Natural killer cell treated with Interleukin-12 subunit alpha and Interleukin-12 subunit beta and Interleukin-15 and Interleukin-18, amount 100 ng/mL, for 72 hours (primary cell): ENCODE results near the gene TDO2. TPM values are rescaled to one million over a fixed set of nuclear protein-coding genes. Genes with fewer than 3 reads are reported as not detected.
"Not testable (repeated sequence)": the region's sequence is repeated elsewhere in the genome, so short reads cannot be mapped to it uniquely, and the experiment has no call there.

Source experiments
- ATAC-seq, 2 donors: fragments of 150-1000 bp; cut with Tn5 transposase in 1 of 2; sonication (Bioruptor Pico), chemical (Tn5 transposase) in 1 of 2; 2 replicates each; pipeline ENCODE4 v1.10.0; 2021
- DNase-seq: peaks from one replicate; pipeline ENCODE4 v3.0.0; 2022; ENCODE audit warnings: low spot score
- H3K27ac Mint-ChIP-seq, 2 donors: 1 replicate in 1 of 2; 2 replicates in 1 of 2; pipeline ENCODE4 v1.8.0; 2022; ENCODE audit warnings: mixed read lengths in 2 of 2, mild to moderate bottlenecking in 1 of 2, moderate library complexity in 1 of 2
- H3K27me3 Mint-ChIP-seq, 2 donors: 1 replicate in 1 of 2; 2 replicates in 1 of 2; pipeline ENCODE4 v1.8.0; 2022; ENCODE audit warnings: mixed read lengths in 2 of 2
- H3K36me3 Mint-ChIP-seq: one replicate; pipeline ENCODE4 v1.8.0; 2022; ENCODE audit warnings: mixed read lengths
- H3K4me1 Mint-ChIP-seq, 2 donors: 1 replicate in 1 of 2; 2 replicates in 1 of 2; pipeline ENCODE4 v1.8.0; 2022; ENCODE audit warnings: low read depth in 2 of 2, mixed read lengths in 2 of 2, mild to moderate bottlenecking in 1 of 2
- H3K4me3 Mint-ChIP-seq: one replicate; pipeline ENCODE4 v1.8.0; 2022; ENCODE audit warnings: mixed read lengths
- H3K9me3 Mint-ChIP-seq: 2 replicates; pipeline ENCODE4 v1.8.0; 2022; ENCODE audit warnings: mixed read lengths
- total RNA-seq, 2 donors: library from RNA; stranded (reverse); gene quantifications; one replicate each; pipeline ENCODE4 v1.2.3, GENCODE V29; 2022

Gene TDO2
- total RNA-seq, 2 donors from 2014 or later = not detected

DNA sequence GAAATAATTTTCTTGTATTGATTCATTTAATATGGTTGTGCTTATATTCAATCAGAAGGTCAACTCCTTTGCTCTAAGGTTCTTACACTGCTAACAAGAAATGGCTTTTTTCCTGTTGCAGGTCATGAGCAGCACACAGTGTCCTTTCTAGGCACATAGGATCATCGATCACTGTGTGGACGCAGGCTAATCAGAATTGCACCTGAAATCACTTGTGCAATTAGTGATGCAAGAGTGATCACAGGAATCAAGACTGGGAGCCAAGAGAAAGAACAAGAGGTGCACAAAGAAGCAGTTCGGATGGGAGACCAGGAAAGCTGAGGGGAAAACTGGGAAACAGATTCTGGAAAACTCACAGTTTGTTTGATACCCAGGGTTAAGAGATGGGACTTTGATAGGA lies 21.1 kb downstream of the TDO2 start:
- Mint-ChIP-seq H3K4me3 (no peak overlapping the region), H3K9me3 (no peaks in the 10 kb centered on the region), H3K27me3 (no peaks in the 10 kb centered on the region), H3K4me1 (no peaks in the 10 kb centered on the region), H3K36me3 (peaks cover 5% of the 10 kb centered on the region), H3K27ac (no peak overlapping the region)
- ATAC-seq (no peak), DNase-seq (no peak)

DNA sequence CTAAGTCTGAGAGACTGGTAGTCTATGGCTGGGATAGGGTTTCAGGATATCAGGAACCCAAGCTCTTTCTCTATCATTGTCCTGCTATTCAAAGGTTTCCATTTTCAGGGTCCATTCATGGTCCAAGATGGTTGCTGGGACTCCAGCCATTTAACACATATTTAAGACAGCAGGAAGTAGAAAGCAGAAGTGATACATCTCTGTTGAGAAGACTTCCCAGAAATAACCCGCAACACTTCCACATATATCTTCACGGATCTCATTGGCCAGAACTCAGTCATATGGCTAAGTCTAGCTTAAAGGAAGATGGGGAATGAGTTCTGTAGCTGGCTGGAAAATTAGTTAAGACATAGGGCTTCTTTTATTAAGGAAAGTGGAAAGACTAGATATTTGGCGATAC lies 26.3 kb downstream of the TDO2 start:
- ATAC-seq (no peak), DNase-seq (no peak)
- Mint-ChIP-seq H3K27me3 (no peaks in the 10 kb centered on the region), H3K9me3 (no peaks in the 10 kb centered on the region), H3K4me3 (no peak overlapping the region), H3K27ac (no peak overlapping the region), H3K36me3 (peaks cover 5% of the 10 kb centered on the region), H3K4me1 (no peaks in the 10 kb centered on the region)

DNA sequence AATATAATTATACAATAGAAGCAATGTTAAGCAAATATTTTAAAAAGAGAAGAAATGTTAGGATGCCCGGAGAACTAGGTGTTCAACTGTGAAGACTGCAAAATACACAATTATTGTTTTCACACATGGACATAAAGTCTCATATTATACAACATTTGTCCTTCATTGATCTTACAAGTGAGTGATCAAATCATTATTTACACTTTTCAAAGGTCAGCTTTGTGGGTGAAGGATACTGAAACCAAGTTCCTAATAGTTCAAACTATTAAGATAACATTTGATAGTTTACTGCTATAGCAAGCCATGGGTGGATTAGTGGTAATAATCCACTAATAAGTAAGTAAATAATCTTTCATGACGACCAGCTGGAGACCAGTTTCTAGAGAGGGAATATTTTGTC lies 26.8 kb downstream of the TDO2 start:
- no peak overlapping the region for H3K4me3 Mint-ChIP-seq
- no peaks in the 10 kb centered on the region for H3K9me3 Mint-ChIP-seq
- H3K27me3 Mint-ChIP-seq = no peaks in the 10 kb centered on the region
- no peaks in the 10 kb centered on the region for H3K4me1 Mint-ChIP-seq
- H3K36me3 Mint-ChIP-seq = peaks cover 5% of the 10 kb centered on the region
- no peak for ATAC-seq
- H3K27ac Mint-ChIP-seq = no peak overlapping the region
- no peak for DNase-seq

DNA sequence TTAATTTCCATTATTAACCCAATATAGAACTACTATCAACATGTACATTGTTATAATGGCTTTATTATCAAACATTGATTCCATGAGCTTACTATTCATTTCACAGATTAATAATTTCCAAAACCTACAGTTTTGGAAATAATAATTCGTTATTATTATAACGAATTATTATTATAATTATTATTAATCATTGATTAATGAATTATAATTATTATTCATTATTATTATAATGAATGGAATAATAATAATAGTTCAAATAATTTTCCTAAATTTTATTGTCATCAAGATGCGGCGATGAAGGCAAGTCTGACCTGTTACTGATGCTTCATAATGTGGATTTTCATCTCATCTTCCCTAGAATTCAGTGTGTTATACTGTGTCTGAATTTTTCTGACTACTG lies 28.1 kb downstream of the TDO2 start:
- no peaks in the 10 kb centered on the region for H3K27me3 Mint-ChIP-seq
- no peaks in the 10 kb centered on the region for H3K9me3 Mint-ChIP-seq
- no peaks in the 10 kb centered on the region for H3K4me1 Mint-ChIP-seq
- DNase-seq (no peak), ATAC-seq (no peak)
- peaks cover 5% of the 10 kb centered on the region for H3K36me3 Mint-ChIP-seq
- no peak overlapping the region for H3K4me3 Mint-ChIP-seq
- no peak overlapping the region for H3K27ac Mint-ChIP-seq

DNA sequence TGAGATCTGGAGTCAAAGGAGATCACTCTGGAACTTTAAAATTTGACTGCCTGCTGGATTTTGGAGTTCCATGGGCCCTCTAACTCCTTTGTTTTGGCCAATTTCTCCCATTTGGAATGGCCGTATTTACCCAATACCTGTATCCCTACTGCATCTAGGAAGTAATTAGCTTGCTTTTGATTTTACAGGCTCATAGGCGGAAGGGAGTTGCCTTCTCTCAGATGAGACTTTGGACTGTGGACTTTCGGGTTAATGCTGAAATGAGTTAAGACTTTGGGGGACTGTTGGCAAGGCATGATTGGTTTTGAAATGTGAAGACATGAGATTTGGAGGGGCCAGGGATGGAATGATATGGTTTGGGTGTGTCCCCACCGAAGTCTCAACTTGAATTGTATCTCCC lies 31.1 kb downstream of the TDO2 start:
- H3K4me1 Mint-ChIP-seq, H3K27ac Mint-ChIP-seq, H3K9me3 Mint-ChIP-seq, DNase-seq, ATAC-seq, H3K36me3 Mint-ChIP-seq, H3K27me3 Mint-ChIP-seq, H3K4me3 Mint-ChIP-seq: not testable (repeated sequence)

DNA sequence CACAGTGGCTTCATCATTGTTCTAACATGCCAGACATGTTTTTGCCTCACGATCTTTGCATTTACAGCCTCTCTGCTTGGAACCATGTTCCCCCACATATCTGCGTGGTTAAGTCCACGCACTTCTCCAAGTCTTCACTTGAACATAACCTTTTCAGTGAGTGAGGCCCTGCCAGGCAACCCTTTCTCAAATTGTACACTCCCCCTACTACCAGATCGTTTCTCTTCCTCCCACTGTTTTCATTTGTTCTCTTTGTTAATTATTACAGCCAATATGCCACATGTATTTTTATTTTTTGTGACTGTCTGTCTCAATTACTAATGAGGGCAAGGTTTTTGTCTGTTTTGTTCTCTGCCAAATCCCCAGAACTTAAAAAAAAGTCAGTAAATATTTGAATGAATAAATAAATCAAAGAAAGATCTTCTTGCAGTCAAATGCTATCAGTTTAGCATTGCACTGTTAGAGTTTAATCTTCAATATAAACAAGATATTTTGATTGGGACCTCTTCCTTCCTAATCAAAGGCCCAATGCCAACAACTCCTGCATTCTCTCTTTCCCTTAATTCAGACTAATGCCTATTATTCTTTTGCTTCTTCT lies 32.0 kb downstream of the TDO2 start:
- Mint-ChIP-seq H3K36me3 (peaks cover 8% of the 10 kb centered on the region), H3K4me3 (no peak overlapping the region), H3K27me3 (no peaks in the 10 kb centered on the region), H3K4me1 (peaks cover 0 to 3% of the 10 kb centered on the region in 2 donors), H3K9me3 (no peaks in the 10 kb centered on the region), H3K27ac (no peak overlapping the region)
- ATAC-seq (no peak), DNase-seq (no peak)

DNA sequence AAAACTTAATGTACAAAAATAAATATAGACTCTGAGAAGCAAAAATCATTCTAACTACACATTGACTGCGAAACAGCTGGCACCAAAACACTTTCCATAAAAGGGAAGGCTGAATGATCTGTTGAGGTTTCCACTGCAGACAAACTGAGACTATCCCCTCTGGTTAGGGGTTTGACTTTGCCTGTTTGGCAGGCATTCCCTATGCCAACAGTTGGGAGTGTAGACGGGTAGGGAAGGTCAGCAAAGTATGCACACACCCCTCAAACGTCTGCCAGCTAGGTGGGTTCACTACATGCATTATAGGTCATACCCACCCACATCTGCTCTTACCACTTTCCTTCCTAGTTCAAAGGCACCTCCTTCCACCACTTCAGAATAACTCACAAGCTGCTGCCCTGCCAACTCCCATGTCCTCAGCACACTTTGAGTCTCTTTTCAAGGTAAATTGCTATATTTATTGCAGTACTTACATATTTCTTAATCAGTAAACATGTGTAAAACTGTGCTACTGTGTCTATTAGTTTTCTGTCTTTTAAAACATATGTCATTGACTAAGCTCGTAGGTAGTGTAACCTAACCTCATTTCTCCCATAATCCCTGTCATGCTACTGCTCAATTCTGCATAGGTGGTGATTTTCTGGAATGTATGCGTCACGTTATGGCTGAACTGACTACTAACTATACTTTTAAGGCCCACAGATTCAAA lies 37.7 kb downstream of the TDO2 start:
- ATAC-seq = no peak

DNA sequence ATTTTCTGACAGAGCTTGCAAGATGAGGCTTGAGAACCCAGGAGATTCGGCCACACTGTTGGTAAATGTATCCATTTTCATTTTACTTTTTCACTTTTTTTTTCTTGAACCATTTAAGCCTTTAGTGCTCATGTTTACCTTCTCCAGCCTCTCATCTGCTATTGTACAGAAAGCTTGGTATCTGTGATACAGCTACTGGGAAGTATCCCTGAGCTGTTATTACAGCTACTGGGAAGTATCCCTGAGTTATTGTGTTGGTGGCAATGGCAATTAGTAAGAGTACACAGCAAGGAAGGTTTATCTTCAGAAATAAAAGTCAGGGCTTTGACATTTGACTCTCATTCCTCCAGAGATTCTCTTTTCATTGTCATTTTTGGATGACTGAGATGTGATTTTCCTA lies 38.3 kb downstream of the TDO2 start:
- ATAC-seq = no peak
- no peak overlapping the region for H3K4me3 Mint-ChIP-seq
- H3K27me3 Mint-ChIP-seq = no peaks in the 10 kb centered on the region
- H3K4me1 Mint-ChIP-seq = peaks cover 0 to 3% of the 10 kb centered on the region in 2 donors
- no peak overlapping the region for H3K27ac Mint-ChIP-seq
- DNase-seq = no peak
- no peaks in the 10 kb centered on the region for H3K9me3 Mint-ChIP-seq
- H3K36me3 Mint-ChIP-seq = peaks cover 4% of the 10 kb centered on the region

More for the DNA sequence above, 37.7 kb downstream of the TDO2 start:
- Mint-ChIP-seq H3K4me1 (peaks cover 0 to 3% of the 10 kb centered on the region in 2 donors), H3K27me3 (no peaks in the 10 kb centered on the region), H3K4me3 (no peak overlapping the region), H3K9me3 (no peaks in the 10 kb centered on the region), H3K36me3 (peaks cover 4% of the 10 kb centered on the region), H3K27ac (no peak overlapping the region)
- no peak for DNase-seq

DNA sequence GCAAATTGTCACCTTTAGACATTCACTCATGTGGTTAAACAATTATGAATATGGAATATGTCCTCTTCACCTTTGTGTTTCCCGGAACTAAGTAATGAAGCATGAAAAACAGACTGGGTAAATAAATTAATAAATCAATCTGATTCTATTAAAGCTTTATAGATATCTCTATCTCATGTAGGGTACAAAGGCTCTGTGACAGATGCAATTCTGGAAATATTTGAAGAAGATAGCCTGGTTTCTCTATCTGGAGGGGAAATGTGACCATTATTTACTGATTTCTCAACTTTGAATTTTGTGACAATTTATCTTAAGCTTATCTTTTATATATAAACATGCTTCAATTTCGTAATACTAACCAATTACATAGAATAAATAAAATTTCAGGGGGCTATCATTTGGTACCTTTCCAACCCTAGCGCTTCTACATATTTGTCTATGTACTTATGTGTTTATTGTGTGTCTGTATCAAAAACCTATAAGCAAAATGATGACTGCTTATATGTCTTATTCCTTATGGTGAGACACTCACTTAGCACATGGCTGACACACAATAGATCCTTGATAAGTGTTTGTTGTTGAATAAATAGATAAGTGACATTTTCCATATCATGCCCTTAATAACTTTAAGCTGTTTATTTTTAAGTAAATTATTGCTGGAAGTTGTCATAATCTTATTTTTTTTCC lies 40.3 kb downstream of the TDO2 start:
- H3K4me3 Mint-ChIP-seq = no peak overlapping the region
- DNase-seq (no peak), ATAC-seq (no peak)
- no peaks in the 10 kb centered on the region for H3K4me1 Mint-ChIP-seq
- no peaks in the 10 kb centered on the region for H3K27me3 Mint-ChIP-seq
- no peak overlapping the region for H3K27ac Mint-ChIP-seq
- no peaks in the 10 kb centered on the region for H3K9me3 Mint-ChIP-seq
- no peaks in the 10 kb centered on the region for H3K36me3 Mint-ChIP-seq

DNA sequence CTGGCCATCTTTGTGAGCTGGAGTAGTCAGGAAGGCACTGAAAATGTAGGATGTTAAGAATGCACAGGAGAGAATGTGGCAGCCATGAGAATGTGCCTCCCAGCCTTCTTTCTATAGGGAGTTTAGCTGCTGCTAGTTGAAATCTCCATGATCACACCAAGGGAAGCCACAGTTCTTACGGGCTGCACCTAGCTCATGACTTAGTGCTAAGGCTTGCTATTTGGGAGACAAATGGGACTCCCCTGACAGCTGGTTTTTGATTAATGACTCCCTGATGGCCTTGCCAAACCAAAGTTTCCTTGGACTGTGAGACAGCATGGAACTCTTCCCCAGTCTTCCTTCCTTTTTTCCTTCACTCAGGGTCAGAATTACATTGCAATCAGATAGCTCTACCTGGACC lies 41.0 kb downstream of the TDO2 start:
- ATAC-seq (no peak), DNase-seq (no peak)
- H3K27me3 Mint-ChIP-seq = no peaks in the 10 kb centered on the region
- H3K4me1 Mint-ChIP-seq = no peaks in the 10 kb centered on the region
- no peaks in the 10 kb centered on the region for H3K36me3 Mint-ChIP-seq
- no peaks in the 10 kb centered on the region for H3K9me3 Mint-ChIP-seq
- no peak overlapping the region for H3K27ac Mint-ChIP-seq
- H3K4me3 Mint-ChIP-seq = no peak overlapping the region

DNA sequence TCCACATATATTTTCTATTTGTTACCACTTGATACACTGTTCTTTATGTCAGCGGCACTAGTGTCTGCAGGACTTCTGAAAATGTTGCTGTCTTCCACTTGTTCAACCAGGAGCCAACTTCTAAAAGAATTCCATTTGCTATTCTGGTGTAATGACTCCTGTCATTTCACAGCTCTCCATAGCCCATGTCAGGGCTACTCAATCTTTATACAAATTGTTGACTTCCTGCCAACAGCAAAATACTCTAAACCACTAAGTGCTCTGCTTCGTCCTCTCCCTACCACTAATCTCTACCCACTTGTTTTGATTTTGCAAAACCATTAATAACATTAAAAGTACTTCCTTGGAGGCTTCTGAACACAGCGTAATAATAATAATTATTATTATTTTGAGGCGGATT lies 43.0 kb downstream of the TDO2 start:
- Mint-ChIP-seq H3K36me3 (no peaks in the 10 kb centered on the region), H3K4me1 (no peaks in the 10 kb centered on the region), H3K27ac (no peak overlapping the region), H3K4me3 (no peak overlapping the region), H3K27me3 (no peaks in the 10 kb centered on the region), H3K9me3 (no peaks in the 10 kb centered on the region)
- ATAC-seq = no peak
- no peak for DNase-seq

DNA sequence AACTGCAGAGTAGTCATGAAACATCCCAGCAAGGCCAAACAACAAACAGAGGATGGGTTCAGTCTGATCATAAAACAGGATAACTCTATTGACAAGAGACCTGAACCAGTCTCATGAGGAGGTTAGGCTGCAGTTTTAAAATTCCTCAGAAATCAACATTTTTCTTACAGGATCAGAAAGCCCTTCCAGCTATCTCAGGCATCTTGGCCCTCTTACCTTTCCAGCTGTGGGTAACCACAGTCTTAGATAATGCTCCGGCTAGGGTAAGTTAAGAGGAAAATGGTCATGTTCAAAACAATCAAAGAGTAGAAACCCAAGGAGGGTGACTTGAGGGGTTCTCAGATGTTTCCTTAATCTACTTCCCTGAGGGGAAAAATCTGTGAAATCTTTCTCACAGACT lies 45.0 kb downstream of the TDO2 start:
- no peaks in the 10 kb centered on the region for H3K36me3 Mint-ChIP-seq
- H3K27ac Mint-ChIP-seq = no peak overlapping the region
- no peak overlapping the region for H3K4me3 Mint-ChIP-seq
- DNase-seq (no peak), ATAC-seq (no peak)
- H3K27me3 Mint-ChIP-seq = no peaks in the 10 kb centered on the region
- peaks cover 10% of the 10 kb centered on the region in 2 donors for H3K4me1 Mint-ChIP-seq
- no peaks in the 10 kb centered on the region for H3K9me3 Mint-ChIP-seq

DNA sequence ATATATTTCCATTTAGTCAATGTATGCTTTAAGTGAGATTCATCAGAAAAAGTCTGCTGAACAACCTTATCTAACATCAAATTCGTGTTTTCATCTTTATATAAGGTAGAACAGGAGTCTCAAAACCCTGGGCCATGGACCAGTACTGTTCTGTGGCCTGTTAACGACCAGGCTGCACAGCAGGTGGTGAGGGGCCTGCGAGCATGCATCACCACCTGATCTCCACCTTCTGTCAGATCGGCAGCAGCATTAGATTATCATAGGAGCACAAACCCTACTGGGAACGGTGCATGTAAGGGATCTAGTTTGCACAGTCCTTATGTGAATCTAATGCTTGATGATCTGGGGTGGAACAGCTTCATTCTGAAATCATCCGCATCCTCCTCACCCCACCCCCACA lies 47.0 kb downstream of the TDO2 start:
- Mint-ChIP-seq H3K36me3 (no peaks in the 10 kb centered on the region), H3K27me3 (no peaks in the 10 kb centered on the region), H3K4me1 (peaks cover 10% of the 10 kb centered on the region in 2 donors), H3K4me3 (no peak overlapping the region), H3K9me3 (no peaks in the 10 kb centered on the region), H3K27ac (no peak overlapping the region)
- DNase-seq = no peak
- ATAC-seq = no peak

DNA sequence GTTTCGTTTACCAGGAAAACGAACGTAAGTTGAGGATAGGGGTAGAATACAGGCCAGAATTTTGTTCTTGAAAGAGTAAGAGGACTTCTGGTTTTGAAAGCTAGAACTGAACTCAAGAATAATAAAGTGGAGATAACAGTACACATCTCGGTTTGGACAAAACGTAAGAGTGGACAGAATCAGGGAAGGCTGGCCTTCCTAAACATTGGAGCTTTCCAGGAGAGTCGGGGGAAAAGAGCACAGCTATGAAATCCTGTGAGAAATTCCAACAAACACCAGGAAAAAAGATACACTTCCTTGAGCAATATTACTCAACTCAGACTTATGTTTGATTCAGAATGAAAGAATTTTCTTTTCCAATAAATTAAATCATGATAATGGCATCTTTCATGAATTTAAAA lies 49.0 kb downstream of the TDO2 start:
- peak overlapping the region; percentile 57 to 100 for H3K27ac Mint-ChIP-seq
- H3K4me3 Mint-ChIP-seq = peak overlapping the region; percentile 68
- no peaks in the 10 kb centered on the region for H3K36me3 Mint-ChIP-seq
- H3K27me3 Mint-ChIP-seq = peaks cover 0 to 2% of the 10 kb centered on the region in 2 donors
- DNase-seq (no peak), ATAC-seq (no peak)
- peaks cover 10% of the 10 kb centered on the region in 2 donors for H3K4me1 Mint-ChIP-seq
- H3K9me3 Mint-ChIP-seq = no peaks in the 10 kb centered on the region
